Parietal lobe (tissue), 1 donor: ENCODE data around the gene GALNT15. TPM values are rescaled to one million over a fixed set of nuclear protein-coding genes. Genes with fewer than 3 reads are reported as not detected.

Source experiments
- total RNA-seq: library from RNA; depleted of rRNA; stranded (reverse); fragments of >200 nt; gene quantifications from one replicate; pipeline ENCODE4 v1.2.3, GENCODE V29; 2014

GALNT15 gene
- total RNA-seq: 5.0 TPM

GRCh38 chr3:16174389-16174788 lies at the start of gene GALNT15:
Gene GALNT15 (plus strand): TSS chr3:16174680. CDS start chr3:16175152, 472 bp downstream.

GRCh38 chr3:16264708-16265454 lies 90.4 kb downstream of the GALNT15 start, which contains the start of the genes DPH3 and OXNAD1:
Gene DPH3 (minus strand): TSS chr3:16264943. CDS start chr3:16264876, 67 bp downstream.
Gene OXNAD1 (plus strand): TSS chr3:16265212. CDS start chr3:16270953, 5,741 bp downstream.

Other genes with a start within 250 kb of the GALNT15 start
- 16.6 TPM for gene DPH3, start 90.3 kb downstream of the GALNT15 start, total RNA-seq
- 25.4 TPM for gene OXNAD1, start 90.5 kb downstream of the GALNT15 start, total RNA-seq